Activated CD8-positive, alpha-beta memory T cell treated with anti-CD3 and anti-CD28 coated beads, Interleukin-2, amount 50 U/mL, for 1 hour (primary cell): ENCODE results near the gene LDLRAD3.
"Not testable (repeated sequence)": the region's sequence is repeated elsewhere in the genome, so short reads cannot be mapped to it uniquely, and the experiment has no call there.

Source experiments
- DNase-seq: peaks from one replicate; pipeline ENCODE4 v3.0.0-alpha.2; 2020; ENCODE audit errors: extremely low read depth

LDLRAD3 gene

GRCh38 chr11:36162883-36163434 lies 219.1 kb downstream of the LDLRAD3 start:
- no peak for DNase-seq

GRCh38 chr11:36164506-36165250 lies 220.8 kb downstream of the LDLRAD3 start:
- DNase-seq: no peak

GRCh38 chr11:36165621-36166397 lies 221.9 kb downstream of the LDLRAD3 start:
- no peak for DNase-seq

GRCh38 chr11:36167073-36167472 lies 223.2 kb downstream of the LDLRAD3 start:
- no peak for DNase-seq

GRCh38 chr11:36167729-36168128 lies 223.9 kb downstream of the LDLRAD3 start:
- DNase-seq: no peak

GRCh38 chr11:36177836-36178235 lies 234.0 kb downstream of the LDLRAD3 start:
- no peak for DNase-seq

GRCh38 chr11:36186340-36187175 lies 242.7 kb downstream of the LDLRAD3 start:
- no peak for DNase-seq

GRCh38 chr11:36187622-36188021 lies 243.8 kb downstream of the LDLRAD3 start:
- no peak for DNase-seq

- DNase-seq: not testable (repeated sequence)
Observed at GRCh38 chr11:36189735-36190134, 245.9 kb downstream of the LDLRAD3 start.

GRCh38 chr11:36191941-36192340 lies 248.1 kb downstream of the LDLRAD3 start:
- no peak for DNase-seq

- DNase-seq: no peak
Observed at GRCh38 chr11:36192425-36193289, 248.8 kb downstream of the LDLRAD3 start.

GRCh38 chr11:36193290-36193619 lies 249.4 kb downstream of the LDLRAD3 start:
- DNase-seq: no peak

GRCh38 chr11:36193721-36194120 lies 249.9 kb downstream of the LDLRAD3 start:
- no peak for DNase-seq

- no peak for DNase-seq
Observed at GRCh38 chr11:36195496-36196354, 251.9 kb downstream of the LDLRAD3 start.

- DNase-seq: no peak
Observed at GRCh38 chr11:36196411-36196998, 252.6 kb downstream of the LDLRAD3 start.

- no peak for DNase-seq
Observed at GRCh38 chr11:36201411-36201810, 257.5 kb downstream of the LDLRAD3 start.

- DNase-seq: no peak
Observed at GRCh38 chr11:36205536-36205935, 261.7 kb downstream of the LDLRAD3 start.

- DNase-seq: no peak
Observed at GRCh38 chr11:36210529-36210928, 266.7 kb downstream of the LDLRAD3 start.

- DNase-seq: no peak
Observed at GRCh38 chr11:36211761-36212430, 268.0 kb downstream of the LDLRAD3 start.
